OCI-LY3 (cell line): ENCODE results near the gene OR13C8.

Source experiments
- EZH2phosphoT487 ChIP-seq: fragments of 200-600 bp; shearing (Covaris generic); IDR thresholded peaks from 2 replicates; pipeline ENCODE4 v1.6.1; 2018; ENCODE audit warnings: antibody characterized with exemption, mixed run types, low read depth
- TF ChIP-seq, protein P1 (sequence below): fragments of 200-600, 300-600 bp; sonication (generic); IDR thresholded peaks from 2 replicates; pipeline ENCODE4 v1.5.1; 2014; ENCODE audit warnings: antibody characterized with exemption, low read length, low read depth

DNA sequence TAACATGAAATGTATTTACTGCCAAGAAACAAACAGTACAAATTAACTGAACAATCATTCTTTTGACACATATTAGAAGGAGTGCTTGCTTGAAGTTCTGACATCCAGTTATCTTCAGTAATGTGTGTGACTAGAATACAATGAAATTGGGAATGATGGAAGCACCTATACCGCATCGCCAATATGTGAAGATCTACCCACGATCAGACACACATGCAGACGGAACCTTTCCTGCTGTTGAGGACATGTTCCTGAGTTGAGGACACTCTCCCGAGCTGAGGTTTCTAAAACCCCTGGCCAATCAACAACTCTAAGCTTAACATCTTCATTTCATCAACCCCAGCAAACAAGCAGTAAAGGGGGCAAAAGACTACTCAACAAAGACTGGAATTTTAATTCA lies 32.2 kb upstream of the OR13C8 start, which contains the start of gene OR13C3:
- TF ChIP-seq, protein P1, sequence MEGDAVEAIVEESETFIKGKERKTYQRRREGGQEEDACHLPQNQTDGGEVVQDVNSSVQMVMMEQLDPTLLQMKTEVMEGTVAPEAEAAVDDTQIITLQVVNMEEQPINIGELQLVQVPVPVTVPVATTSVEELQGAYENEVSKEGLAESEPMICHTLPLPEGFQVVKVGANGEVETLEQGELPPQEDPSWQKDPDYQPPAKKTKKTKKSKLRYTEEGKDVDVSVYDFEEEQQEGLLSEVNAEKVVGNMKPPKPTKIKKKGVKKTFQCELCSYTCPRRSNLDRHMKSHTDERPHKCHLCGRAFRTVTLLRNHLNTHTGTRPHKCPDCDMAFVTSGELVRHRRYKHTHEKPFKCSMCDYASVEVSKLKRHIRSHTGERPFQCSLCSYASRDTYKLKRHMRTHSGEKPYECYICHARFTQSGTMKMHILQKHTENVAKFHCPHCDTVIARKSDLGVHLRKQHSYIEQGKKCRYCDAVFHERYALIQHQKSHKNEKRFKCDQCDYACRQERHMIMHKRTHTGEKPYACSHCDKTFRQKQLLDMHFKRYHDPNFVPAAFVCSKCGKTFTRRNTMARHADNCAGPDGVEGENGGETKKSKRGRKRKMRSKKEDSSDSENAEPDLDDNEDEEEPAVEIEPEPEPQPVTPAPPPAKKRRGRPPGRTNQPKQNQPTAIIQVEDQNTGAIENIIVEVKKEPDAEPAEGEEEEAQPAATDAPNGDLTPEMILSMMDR: no peak
- no peak for TF ChIP-seq EZH2phosphoT487
